ENCODE data around the gene LRRIQ4. TPM values are rescaled to one million over a fixed set of nuclear protein-coding genes. Genes with fewer than 3 reads are reported as not detected.

Gene LRRIQ4
- total and polyA plus RNA-seq, 4 donors = 0.19 to 0.28 (median 0.23) TPM

Other genes starting within 250 kb of the LRRIQ4 start
- gene MECOM, start 149.2 kb upstream of the LRRIQ4 start, total RNA-seq = 10 to 100 TPM; 10.4 to 25.4 TPM
- 10 to 100 TPM in 1 of 2 donors, 1 to 10 TPM in 1; 9.7 to 11.7 TPM for gene MECOM, start 149.2 kb upstream of the LRRIQ4 start, polyA plus RNA-seq (ENCODE audit: insufficient read length in 2 of 2)
- 10 to 100 TPM; 28.8 to 43.4 TPM for gene TERC, start 47.8 kb upstream of the LRRIQ4 start, total RNA-seq
- gene TERC, start 47.8 kb upstream of the LRRIQ4 start, polyA plus RNA-seq (ENCODE audit: insufficient read length in 2 of 2) = 1 to 10 TPM in 1 of 2 donors, under 1 TPM in 1; 0.90 to 1.1 TPM
- gene ACTRT3, start 43.3 kb upstream of the LRRIQ4 start, total RNA-seq = 1 to 10 TPM; 6.0 to 6.7 TPM
- 1 to 10 TPM; 2.2 to 2.8 TPM for gene ACTRT3, start 43.3 kb upstream of the LRRIQ4 start, polyA plus RNA-seq (ENCODE audit: insufficient read length in 2 of 2)
- 10 to 100 TPM; 26.1 to 36.8 TPM for gene MYNN, start 39.5 kb upstream of the LRRIQ4 start, total RNA-seq
- 10 to 100 TPM; 18.7 to 21.9 TPM for gene MYNN, start 39.5 kb upstream of the LRRIQ4 start, polyA plus RNA-seq (ENCODE audit: insufficient read length in 2 of 2)
- gene LRRC34, start within 50 bp of the LRRIQ4 start, total RNA-seq = 10 to 100 TPM; 13.1 to 14.1 TPM
- 10 to 100 TPM; 15.4 to 18.4 TPM for gene LRRC34, start within 50 bp of the LRRIQ4 start, polyA plus RNA-seq (ENCODE audit: insufficient read length in 2 of 2)
- gene LRRC31, start 57.1 kb downstream of the LRRIQ4 start, total RNA-seq = 1 to 10 TPM in 1 of 2 donors, under 1 TPM in 1; 0.50 to 1.4 TPM
- gene LRRC31, start 57.1 kb downstream of the LRRIQ4 start, polyA plus RNA-seq (ENCODE audit: insufficient read length in 2 of 2) = under 1 TPM in 1 of 2 donors, not detected in 1; 0.69 TPM
- gene SAMD7, start 98.7 kb downstream of the LRRIQ4 start, total RNA-seq = not detected
- under 1 TPM in 1 of 2 donors, not detected in 1; 0.09 TPM for gene SAMD7, start 98.7 kb downstream of the LRRIQ4 start, polyA plus RNA-seq (ENCODE audit: insufficient read length in 2 of 2)
- gene SEC62, start 153.9 kb downstream of the LRRIQ4 start, total RNA-seq = 100 to 1,000 TPM; 112 to 114 TPM
- 100 to 1,000 TPM; 115 to 154 TPM for gene SEC62, start 153.9 kb downstream of the LRRIQ4 start, polyA plus RNA-seq (ENCODE audit: insufficient read length in 2 of 2)
- gene GPR160, start 225.1 kb downstream of the LRRIQ4 start, total RNA-seq = 1 to 10 TPM in 1 of 2 donors, under 1 TPM in 1; 0.61 to 7.2 TPM
- 1 to 10 TPM; 2.1 to 2.3 TPM for gene GPR160, start 225.1 kb downstream of the LRRIQ4 start, polyA plus RNA-seq (ENCODE audit: insufficient read length in 2 of 2)

Measured in spinal cord (tissue), 4 donors.